GM18519 (cell line): ENCODE results near the gene SCRN1.
"Not testable (repeated sequence)": the region's sequence is repeated elsewhere in the genome, so short reads cannot be mapped to it uniquely, and the experiment has no call there.

Experiments used
- ATAC-seq: cut with Tn5 transposase; IDR thresholded peaks from one replicate; pipeline ENCODE4 v1.9.1; 2021; ENCODE audit warnings: mild to moderate bottlenecking, moderate library complexity; ENCODE audit not compliant: unreplicated experiment, low FRiP score

Gene SCRN1

DNA sequence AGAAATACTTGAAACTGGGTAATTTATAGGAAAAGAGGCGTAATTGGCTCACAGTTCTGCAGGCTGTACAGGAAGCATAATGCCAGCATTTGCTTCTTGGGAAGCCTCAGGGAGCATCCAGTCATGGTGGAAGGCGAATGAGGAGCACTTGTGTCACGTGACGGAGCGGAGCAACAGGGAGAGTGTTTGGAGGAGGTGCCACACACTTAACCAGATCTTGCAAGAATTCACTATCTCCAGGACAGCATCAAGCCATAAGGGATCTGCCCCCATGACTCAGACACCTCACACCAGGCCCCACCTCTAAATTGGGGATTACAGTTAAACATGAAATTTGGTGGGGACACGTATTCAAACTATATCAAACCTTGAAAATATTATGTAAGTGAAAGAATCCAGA is 94.0 kb downstream of the SCRN1 start:
- ATAC-seq, result no peak

DNA sequence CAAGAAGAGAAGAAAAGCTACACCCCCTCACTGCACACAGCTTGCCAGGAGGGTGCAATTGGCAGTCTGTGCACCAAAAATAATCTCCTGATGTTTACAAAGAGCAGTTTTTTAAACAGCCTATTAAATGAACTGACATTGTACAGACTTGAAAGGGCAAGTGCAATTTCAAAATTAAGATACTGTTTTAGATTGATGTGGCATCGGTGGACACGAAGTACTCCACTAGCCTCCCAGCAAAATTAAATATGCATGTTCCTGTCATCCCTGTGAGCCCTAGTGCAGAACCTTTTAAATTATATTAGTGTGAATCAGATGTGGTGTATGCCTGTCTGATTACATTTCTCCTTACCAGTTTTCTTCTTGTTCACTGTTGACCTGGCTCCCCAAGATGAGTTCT is 95.3 kb downstream of the SCRN1 start:
- ATAC-seq, result no peak

DNA sequence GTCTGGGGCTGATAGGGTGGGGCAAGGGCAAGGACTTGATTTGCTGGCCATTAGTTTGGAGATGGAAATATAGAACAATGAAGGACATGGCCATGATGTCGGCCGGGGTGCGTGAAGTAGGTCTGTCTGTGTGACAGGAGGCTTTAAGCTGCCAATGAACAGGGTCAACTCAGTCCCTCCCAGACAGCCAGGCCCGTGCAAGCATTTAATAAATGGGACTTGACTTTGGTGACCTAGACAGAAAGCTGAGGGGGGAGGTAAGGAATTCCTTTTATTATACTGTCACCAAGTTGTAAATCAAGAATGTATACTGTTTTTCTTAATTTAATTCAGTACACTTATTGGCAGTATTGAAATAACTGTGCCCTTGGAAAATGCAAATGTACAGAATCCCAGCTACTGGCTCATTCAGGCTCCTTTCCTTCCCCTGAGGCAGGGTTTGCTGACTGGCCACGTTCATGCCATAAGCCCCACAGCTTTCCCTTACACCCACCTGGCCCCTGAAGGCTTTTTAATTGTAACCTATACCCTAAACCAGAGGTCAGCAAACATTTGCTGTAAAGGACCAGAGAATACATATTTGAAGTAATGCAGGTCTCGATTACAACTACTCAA is 96.1 kb downstream of the SCRN1 start:
- ATAC-seq, result no peak

DNA sequence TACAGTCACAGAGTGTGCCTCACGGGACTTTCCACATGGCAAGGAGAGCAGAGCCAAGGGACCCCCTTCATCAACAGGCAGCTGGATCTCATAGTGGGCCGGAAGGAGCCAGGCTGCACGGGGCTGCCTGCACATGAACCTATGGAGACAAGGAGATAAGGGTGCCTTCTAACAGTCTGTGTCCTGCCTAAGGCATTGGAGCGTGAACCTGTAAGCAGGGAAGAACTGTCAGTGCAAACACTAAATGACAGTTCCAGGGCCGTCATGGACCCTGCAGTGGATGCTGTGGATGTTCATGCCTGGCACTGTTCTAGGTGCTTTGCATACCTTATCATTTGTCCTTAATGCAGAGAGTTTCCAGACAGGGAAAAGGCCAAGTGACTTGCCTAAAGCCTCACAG is 97.4 kb downstream of the SCRN1 start:
- no peak for ATAC-seq

DNA sequence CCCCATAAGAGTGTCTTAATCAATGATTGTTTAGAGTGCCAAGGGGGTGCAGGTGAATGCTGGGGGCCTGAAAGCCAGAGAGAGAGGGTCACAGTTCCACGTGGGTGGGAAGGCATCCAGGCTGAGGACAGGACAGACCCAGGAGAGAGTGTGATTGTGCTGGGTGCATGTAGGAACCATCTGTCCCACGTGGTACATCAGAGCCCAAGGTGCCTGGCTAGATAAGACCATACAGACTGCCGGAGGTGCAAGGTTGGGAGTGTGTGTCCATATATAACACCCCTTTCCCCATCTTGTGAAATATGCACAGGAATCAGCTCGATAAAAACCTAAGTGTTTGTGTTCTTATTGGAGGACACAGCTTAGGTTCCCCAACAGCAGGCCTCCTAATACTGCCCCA is 97.8 kb downstream of the SCRN1 start:
- no peak for ATAC-seq

DNA sequence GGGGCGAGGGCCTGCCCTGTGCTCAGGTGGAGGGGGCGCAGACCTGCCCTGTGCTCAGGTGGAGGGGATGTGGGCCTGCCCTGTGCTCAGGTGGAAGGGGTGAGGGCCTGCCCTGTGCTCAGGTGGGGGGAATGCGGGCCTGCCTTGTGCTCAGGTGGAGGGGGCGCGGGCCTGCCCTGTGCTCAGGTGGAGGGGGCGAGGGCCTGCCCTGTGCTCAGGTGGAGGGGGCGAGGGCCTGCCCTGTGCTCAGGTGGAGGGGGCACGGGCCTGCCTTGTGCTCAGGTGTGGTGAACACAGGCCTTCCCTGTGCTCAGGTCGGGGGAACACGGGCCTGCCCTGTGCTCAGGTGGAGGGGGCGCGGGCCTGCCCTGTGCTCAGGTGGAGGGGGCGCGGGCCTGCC is 98.8 kb downstream of the SCRN1 start:
- ATAC-seq, result not testable (repeated sequence)

DNA sequence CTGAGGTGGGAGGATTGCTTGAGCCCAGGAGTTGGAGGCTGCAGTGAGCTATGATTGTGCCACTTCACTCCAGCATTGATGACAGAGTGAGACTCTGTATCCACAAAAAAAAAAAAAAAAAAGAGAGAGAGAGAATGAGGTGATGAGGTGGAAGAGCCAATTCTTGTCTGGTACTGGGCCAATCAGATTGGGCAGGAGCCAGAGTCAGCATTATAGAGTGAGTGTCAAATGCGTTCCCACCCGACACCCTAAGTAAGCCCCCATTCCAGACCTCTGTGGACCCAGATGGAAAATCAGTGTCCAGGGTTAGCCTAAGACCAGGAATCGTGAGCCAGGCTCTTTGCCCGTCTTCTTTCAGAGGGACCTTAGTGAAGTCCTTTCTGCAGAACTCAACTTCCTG is 99.3 kb downstream of the SCRN1 start:
- no peak for ATAC-seq

DNA sequence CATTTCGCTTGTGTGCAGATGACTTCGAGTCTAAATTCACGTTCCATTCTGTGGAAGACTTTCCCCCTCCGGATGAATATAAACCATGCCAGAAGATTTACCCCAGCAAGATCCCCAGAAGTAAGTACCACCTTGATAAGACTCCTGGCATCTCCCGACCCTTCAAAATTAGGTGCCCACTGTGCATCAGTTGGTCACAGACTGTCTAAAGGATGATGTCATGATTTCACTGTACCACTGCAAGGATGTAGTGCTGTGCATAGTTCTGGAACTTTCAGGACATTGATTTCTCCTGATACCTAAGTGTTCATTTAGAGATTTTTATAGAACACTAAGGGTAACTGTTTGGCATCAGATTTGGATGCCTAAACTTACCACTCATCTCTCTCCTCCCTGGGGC is 100.3 kb downstream of the SCRN1 start:
- ATAC-seq, result no peak

DNA sequence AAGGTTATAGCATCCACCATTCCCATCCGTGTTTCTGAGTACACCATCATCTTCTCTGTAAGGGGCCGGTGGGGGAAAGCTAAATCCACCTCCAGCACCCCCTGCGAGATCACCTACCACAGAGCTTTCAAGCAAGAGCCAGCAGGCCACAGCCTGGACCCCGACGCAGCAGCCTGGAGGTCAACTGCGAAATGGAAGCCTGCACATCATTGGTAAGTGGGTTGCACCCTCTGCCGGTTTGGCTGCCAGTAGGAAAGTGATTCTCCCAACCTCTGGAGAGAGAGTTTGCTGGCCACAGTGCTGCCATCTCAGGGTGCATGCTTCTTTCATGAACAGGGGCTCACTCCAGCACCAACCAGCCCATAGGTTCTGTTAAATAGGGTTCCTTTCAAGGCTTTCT is 101.6 kb downstream of the SCRN1 start:
- ATAC-seq, result no peak

DNA sequence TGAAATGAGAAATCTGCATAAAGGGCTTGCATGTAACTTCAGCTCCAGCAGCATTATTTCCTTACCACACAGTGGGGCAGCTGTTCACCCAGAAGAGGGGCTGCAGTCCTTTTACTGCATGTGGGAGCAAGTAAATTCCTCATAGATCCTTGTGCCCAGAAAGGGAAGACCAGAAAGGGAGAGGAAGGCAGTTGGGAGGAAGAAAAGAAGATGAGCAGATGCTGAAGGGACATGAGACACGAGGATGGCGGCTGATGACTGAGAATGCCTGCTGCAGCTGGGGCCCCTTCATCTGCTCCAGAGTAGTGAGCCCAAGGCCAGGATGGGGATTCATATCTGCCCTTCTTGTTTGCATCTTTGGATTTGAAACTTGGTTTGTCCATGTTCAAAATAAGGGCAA is 102.8 kb downstream of the SCRN1 start:
- ATAC-seq, result no peak

DNA sequence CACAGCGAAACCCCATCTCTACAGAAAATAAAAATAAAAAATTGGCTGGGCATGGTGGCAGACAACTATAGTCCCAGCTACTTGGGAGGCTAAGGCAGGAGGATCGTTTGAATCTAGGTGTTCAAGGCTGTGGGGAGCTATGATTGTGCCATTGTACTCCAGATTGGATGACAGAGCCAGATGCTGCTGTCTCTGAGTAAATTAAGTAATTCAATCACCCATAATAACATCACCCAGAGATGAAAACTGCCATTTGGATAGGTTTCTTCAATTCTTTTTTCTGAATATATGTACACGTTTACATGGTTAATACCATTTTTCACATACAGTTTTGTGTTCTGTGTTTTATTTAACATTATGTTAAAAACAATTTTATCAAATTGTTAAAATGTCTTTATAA is 104.0 kb downstream of the SCRN1 start:
- no peak for ATAC-seq

DNA sequence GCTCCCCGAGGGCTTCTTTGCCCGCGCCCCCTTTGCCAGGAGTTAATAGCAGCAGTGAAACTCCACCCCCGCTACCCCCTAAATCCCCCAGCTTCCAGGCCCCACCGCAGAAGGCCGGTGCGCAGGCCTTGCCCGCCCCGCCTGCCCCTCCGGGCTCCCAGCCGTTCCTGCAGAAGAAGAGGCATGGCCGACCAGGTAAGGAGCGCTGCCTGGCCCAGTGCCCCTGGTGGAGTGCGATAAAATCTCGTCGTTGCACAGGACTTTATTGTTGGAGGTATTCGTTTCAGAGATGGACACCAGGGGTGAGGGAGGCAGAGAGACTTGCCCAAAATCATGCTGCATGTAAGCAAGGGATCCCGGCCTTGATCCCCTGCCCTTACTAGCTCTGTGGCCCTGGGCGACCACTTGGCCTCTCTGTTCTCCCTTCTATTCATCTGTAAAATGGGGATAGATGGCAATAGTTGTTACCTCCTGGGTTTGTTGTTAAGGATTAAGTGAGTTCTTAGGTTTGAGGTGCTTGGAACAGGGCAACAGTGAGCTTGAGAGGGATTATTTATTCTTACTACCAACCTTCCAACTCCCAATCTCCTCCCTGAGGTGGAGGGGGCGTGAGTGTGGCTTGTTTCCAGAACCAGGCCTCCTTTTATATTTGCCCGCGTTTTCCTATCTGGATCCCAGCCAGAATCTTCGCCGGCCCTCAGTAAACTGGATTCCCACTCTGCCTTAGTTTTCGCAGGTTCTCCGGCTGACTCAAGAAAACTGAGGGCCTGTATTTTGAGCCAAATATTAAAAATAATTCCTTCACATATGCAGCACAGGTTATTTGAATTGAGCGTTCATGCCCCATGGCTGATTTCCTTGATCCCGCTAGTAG is 105.0 kb downstream of the SCRN1 start:
- ATAC-seq, result no peak

DNA sequence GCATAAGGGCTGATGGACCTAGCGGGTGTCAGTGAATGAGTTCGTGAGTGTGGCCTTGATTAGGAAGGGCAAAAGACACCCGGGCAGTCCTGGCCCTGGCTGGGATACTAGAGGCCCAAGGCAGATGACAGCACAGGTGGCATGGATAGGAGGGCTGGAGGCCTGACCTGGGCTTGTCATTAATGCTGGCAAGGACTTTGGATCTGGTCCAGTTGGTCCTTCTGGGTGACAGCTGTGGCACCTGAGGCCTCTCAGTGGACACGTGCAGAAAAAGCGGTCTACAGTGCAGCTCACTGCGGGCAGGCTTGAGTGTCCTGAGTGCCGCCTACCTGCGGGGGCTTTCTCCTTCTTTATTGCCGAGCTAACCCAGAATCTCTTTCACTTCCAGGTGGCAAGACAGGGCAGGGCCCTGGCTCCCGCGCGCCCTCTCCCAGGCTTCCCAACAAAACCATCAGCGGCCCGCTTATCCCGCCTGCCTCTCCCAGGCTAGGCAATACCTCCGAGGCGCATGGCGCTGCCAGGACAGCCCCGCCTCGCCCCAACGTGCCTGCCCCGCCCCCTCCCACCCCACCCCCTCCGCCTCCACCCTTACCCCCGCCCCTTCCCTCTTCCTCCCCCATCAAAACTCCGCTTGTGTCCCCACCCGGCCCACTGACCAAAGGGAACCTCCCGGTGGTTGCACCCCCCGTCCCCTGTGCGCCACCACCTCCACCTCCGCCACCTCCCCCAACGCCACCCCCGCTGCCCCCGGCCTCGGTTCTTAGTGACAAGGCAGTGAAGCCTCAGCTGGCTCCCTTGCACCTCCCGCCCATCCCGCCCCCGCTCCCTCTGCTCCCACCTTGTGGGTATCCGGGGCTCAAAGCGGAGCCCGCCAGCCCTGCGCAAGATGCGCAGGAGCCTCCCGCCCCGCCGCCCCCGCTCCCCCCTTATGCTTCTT is 105.9 kb downstream of the SCRN1 start:
- no peak for ATAC-seq

DNA sequence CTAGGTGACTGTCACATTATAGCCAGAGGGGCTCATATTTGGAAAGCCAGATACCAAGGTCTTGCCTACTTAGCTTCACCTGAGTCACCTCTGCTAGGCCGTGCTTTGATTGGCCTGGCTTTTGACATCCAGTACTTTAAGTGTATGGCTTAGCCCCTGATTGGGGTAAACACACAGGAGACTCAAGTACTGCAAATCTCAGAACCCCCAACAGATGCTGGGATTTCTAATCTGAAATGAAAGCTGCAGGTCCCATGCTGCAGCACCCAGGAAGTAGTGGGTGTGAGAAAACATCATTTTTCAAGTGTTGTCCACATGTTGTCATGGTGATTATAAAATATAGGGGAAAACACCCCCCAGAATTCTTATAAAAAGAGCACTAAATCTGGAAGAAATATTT is 107.1 kb downstream of the SCRN1 start:
- ATAC-seq, result no peak

DNA sequence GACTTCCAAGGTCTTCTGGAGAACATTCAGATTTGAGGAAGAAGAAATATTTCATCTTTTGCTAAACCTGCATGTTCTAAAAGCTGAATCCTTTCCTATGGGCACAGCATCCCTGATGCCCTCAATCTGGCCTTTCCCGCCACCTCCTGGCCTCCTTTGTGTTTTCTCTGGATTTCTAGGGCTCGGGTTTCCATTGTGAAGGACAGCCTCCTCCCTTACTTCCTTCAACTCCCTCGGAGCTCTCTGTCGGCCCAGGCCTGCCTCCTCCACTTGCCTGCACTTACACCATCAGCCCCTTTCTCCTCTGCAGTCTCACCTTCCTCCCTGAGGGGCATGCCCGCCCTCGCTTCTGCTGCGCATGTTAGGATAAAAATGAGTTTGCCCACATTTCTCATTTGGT is 107.9 kb downstream of the SCRN1 start:
- ATAC-seq, result no peak

DNA sequence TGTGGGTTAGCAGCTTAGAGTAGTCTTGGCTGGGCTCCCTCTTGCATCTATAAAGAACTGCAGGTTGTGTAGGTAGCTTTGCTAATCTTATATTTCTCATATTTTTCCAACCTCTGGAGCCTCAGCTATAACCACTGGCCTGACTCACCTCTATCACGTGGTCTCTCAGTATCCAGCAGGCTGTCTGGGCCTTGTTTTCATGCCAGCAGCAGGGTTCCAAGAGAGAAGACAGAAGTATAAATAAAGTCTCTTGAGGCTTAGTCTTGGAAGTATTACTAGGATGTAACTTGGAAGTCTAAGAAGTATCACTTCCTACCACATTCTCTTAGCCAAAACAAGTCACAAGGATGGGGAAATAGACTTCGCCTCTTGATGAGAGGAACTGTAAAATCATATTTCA is 110.0 kb downstream of the SCRN1 start:
- no peak for ATAC-seq

DNA sequence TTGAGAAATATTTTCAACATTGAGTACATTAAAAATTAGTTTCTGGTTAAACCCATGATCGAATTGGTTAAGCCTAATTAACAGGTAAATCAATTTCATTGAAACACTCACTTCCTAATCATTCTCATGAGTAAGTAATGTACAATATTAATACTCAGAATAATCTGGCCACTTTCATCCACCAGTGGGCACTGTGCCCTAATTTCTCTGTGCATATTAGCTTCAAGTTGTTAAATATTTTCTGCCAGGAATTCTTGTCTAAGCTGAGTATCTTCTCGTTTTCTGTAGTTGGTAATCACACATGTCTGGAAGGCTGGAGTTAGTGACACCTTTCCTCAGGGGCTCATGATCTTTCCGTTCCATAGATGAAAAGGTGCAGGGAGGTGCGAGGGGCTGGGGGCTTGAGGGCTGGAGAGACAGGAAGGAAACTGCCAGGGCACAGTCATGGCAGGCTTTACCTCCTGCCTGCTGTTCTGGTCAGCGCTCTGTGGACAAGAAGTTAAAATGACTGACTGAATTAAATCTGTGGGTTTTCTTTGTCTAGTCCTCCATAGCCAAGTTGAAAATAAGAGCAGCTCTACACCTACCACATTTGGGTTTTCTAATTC is 111.4 kb downstream of the SCRN1 start:
- ATAC-seq, result no peak

DNA sequence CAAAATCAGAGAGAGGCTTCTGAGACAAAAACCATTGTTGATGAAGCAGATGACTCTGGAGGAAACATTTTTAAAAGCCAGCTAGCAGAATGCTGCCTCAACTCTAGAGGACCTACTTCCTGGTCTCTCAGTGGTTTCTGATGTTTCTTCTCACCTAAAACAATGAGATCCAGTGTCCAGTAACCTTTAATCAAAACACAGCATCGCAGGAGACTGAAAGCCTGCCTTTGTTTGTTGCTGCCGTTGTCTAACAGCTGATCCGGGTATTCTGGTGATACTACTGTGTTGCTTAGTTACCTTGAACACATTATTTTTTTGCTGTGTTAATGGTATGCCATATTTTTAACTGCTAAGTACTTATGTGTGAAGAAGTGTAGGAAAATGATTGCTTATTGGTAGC is 112.4 kb downstream of the SCRN1 start:
- ATAC-seq, result no peak

DNA sequence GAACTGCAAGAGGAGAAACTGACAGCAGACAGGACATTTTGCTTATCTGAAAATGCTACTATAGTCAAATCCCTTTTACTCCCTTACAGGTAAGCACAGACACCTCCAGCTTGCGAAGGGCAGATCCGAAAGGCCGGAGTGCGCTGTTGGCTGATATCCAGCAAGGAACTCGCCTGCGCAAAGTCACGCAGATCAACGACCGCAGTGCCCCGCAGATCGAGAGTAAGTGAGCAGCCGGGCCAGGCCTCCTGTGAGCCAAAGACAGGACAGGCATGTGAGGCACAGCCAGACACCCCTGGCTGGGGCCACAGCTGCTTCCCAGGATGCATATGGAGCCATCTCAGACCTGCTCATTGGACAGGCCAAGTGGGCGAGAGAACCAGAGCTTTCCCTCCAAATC is 113.9 kb downstream of the SCRN1 start:
- ATAC-seq, result no peak

DNA sequence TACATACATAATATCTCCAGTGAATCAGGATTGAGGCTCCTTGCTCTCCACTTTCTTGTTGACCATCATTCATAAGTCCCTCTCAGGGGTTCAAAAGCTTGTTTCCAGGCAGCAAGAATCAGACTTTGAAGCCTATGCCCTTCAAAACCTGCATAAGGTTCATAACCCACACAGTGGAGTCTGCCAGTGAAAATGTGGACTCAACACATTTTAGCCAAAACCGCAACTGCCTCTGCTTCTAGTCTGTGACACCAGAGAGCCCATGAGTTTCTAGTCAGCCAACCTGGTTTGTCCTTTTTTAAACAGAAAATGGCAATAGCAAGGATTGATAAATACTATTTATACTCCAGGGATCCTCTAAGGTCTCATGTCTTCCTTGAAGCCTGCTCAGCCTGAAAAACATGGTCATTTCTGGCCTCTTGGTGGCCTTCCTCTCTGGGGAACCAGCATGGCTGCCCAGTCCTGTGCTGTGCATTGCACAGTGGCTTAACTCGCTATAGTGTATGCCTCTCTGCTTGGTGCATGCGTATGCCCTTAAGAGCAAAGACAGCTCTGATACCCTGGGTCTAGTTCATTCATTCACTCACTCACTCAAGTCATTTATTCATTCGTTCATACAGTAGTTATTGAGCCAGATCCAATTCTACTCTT is 115.8 kb downstream of the SCRN1 start:
- ATAC-seq, result no peak
